Measurements from ENCODE around the gene ATXN7L1. TPM values are rescaled to one million over a fixed set of nuclear protein-coding genes. Genes with fewer than 3 reads are reported as not detected.

ATXN7L1 gene
- total and polyA plus RNA-seq, 2 of the 8 experiments (the other 6 are each of a cell fraction or from before 2014, with no cell fraction given), result 14.3 to 34.0 TPM

DNA sequence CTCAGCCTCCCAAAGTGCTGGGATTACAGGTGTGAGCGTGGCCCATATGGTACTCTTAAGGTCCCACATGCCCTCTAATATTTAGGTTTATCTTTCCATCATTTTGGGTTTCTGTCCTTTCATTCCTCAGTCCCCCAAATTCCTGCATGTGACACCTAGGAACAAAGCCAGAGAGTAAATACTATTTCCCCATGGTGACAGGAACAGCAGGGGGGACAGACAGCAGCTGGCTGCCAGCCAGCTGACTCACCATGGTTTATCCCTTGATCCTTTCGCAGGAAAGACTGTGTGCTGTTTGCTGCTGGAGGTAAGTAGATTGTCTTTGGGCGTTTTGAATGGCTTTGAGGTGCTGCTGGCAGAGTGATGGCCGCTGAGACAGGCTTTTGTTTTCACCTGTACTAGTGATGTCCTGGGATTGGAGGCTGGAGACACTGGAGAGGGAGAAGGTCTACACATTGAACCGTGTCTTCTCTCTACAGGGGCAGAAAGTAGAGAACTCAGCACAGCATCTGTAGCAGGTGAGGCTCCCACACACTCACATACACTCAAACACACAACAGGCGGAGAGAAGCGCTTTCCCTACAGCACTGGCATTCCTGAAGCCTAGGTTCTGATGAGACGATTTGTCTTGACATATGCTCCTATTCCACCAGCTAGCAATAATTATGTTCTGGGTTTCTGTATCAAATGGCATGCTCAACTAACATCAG is 211.4 kb downstream of the ATXN7L1 start (continued):
- TF ChIP-seq, protein P1, sequence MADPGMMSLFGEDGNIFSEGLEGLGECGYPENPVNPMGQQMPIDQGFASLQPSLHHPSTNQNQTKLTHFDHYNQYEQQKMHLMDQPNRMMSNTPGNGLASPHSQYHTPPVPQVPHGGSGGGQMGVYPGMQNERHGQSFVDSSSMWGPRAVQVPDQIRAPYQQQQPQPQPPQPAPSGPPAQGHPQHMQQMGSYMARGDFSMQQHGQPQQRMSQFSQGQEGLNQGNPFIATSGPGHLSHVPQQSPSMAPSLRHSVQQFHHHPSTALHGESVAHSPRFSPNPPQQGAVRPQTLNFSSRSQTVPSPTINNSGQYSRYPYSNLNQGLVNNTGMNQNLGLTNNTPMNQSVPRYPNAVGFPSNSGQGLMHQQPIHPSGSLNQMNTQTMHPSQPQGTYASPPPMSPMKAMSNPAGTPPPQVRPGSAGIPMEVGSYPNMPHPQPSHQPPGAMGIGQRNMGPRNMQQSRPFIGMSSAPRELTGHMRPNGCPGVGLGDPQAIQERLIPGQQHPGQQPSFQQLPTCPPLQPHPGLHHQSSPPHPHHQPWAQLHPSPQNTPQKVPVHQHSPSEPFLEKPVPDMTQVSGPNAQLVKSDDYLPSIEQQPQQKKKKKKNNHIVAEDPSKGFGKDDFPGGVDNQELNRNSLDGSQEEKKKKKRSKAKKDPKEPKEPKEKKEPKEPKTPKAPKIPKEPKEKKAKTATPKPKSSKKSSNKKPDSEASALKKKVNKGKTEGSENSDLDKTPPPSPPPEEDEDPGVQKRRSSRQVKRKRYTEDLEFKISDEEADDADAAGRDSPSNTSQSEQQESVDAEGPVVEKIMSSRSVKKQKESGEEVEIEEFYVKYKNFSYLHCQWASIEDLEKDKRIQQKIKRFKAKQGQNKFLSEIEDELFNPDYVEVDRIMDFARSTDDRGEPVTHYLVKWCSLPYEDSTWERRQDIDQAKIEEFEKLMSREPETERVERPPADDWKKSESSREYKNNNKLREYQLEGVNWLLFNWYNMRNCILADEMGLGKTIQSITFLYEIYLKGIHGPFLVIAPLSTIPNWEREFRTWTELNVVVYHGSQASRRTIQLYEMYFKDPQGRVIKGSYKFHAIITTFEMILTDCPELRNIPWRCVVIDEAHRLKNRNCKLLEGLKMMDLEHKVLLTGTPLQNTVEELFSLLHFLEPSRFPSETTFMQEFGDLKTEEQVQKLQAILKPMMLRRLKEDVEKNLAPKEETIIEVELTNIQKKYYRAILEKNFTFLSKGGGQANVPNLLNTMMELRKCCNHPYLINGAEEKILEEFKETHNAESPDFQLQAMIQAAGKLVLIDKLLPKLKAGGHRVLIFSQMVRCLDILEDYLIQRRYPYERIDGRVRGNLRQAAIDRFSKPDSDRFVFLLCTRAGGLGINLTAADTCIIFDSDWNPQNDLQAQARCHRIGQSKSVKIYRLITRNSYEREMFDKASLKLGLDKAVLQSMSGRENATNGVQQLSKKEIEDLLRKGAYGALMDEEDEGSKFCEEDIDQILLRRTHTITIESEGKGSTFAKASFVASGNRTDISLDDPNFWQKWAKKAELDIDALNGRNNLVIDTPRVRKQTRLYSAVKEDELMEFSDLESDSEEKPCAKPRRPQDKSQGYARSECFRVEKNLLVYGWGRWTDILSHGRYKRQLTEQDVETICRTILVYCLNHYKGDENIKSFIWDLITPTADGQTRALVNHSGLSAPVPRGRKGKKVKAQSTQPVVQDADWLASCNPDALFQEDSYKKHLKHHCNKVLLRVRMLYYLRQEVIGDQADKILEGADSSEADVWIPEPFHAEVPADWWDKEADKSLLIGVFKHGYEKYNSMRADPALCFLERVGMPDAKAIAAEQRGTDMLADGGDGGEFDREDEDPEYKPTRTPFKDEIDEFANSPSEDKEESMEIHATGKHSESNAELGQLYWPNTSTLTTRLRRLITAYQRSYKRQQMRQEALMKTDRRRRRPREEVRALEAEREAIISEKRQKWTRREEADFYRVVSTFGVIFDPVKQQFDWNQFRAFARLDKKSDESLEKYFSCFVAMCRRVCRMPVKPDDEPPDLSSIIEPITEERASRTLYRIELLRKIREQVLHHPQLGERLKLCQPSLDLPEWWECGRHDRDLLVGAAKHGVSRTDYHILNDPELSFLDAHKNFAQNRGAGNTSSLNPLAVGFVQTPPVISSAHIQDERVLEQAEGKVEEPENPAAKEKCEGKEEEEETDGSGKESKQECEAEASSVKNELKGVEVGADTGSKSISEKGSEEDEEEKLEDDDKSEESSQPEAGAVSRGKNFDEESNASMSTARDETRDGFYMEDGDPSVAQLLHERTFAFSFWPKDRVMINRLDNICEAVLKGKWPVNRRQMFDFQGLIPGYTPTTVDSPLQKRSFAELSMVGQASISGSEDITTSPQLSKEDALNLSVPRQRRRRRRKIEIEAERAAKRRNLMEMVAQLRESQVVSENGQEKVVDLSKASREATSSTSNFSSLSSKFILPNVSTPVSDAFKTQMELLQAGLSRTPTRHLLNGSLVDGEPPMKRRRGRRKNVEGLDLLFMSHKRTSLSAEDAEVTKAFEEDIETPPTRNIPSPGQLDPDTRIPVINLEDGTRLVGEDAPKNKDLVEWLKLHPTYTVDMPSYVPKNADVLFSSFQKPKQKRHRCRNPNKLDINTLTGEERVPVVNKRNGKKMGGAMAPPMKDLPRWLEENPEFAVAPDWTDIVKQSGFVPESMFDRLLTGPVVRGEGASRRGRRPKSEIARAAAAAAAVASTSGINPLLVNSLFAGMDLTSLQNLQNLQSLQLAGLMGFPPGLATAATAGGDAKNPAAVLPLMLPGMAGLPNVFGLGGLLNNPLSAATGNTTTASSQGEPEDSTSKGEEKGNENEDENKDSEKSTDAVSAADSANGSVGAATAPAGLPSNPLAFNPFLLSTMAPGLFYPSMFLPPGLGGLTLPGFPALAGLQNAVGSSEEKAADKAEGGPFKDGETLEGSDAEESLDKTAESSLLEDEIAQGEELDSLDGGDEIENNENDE (IDR thresholded peaks at IDR 0.05; ENCODE audit: insufficient replicate concordance, low read length), result no peak
- TF ChIP-seq SIN3A (conservative IDR thresholded peaks at IDR 0.05 in 1 of 2, IDR thresholded peaks at IDR 0.05 in 1 of 2; ENCODE audit: low read depth in 1 of 2, low read length in 2 of 2) (peak; percentile 99 to 100), HDAC2 (IDR thresholded peaks at IDR 0.05; ENCODE audit: borderline replicate concordance in 1 of 2, low read depth in 2 of 2, low read length in 2 of 2) (peak; percentile 72 to 94; a peak in 2 of 4 replicates), NANOG (IDR thresholded peaks at IDR 0.05; ENCODE audit: insufficient read depth, low read depth, low read length, poor library complexity, severe bottlenecking) (no peak), POLR2A (IDR thresholded peaks at IDR 0.05; ENCODE audit: control extremely low read depth in 1 of 2, low read depth in 2 of 2, low read length in 2 of 2) (no peak), SP4 (IDR thresholded peaks at IDR 0.05; ENCODE audit: low read length) (no peak), RAD21 (IDR thresholded peaks at IDR 0.05 in 1 of 2, conservative IDR thresholded peaks at IDR 0.05 in 1 of 2; ENCODE audit: low read depth in 2 of 2, low read length in 2 of 2) (peak in 1 of 2 experiments; percentile 5; a peak in 1 of 4 replicates)
- TF ChIP-seq, protein P2, sequence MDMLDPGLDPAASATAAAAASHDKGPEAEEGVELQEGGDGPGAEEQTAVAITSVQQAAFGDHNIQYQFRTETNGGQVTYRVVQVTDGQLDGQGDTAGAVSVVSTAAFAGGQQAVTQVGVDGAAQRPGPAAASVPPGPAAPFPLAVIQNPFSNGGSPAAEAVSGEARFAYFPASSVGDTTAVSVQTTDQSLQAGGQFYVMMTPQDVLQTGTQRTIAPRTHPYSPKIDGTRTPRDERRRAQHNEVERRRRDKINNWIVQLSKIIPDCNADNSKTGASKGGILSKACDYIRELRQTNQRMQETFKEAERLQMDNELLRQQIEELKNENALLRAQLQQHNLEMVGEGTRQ (IDR thresholded peaks at IDR 0.05; ENCODE audit: low read length), result 0 out of 2 replicates have a peak, but pooled peaks have one; percentile 9

All from H1 (cell line).